Activated naive CD4-positive, alpha-beta T cell treated with anti-CD3 and anti-CD28 coated beads, Interleukin-2, amount 50 U/mL, for 72 hours (primary cell): ENCODE data around the gene UCP3. TPM values are rescaled to one million over a fixed set of nuclear protein-coding genes. Genes with fewer than 3 reads are reported as not detected.

Experiments
- ATAC-seq, 2 donors: fragments of 150-1000 bp; cut with Tn5 transposase; 2 replicates each; pipeline ENCODE4 v1.10.0; 2021; ENCODE audit warnings: mild to moderate bottlenecking in 2 of 2, moderate library complexity in 2 of 2
- DNase-seq, 2 donors: peaks; one replicate each; pipeline ENCODE4 v3.0.0; 2021 to 2022; ENCODE audit warnings: low spot score in 2 of 2
- H3K27ac Mint-ChIP-seq, 2 donors: one replicate each; pipeline ENCODE4 v1.8.0; 2022; ENCODE audit warnings: mild to moderate bottlenecking in 2 of 2, mixed read lengths in 2 of 2
- H3K36me3 Mint-ChIP-seq, 2 donors: one replicate each; pipeline ENCODE4 v1.8.0; 2022; ENCODE audit warnings: mixed read lengths in 2 of 2
- H3K9me3 Mint-ChIP-seq, 2 donors: one replicate each; pipeline ENCODE4 v1.8.0; 2022; ENCODE audit warnings: mixed read lengths in 2 of 2
- total RNA-seq, 2 donors: library from RNA; stranded (reverse); gene quantifications; one replicate each; pipeline ENCODE4 v1.2.3, GENCODE V29; 2022

UCP3 gene
- total RNA-seq, 2 donors from 2014 or later, result 1.5 to 2.7 TPM

DNA sequence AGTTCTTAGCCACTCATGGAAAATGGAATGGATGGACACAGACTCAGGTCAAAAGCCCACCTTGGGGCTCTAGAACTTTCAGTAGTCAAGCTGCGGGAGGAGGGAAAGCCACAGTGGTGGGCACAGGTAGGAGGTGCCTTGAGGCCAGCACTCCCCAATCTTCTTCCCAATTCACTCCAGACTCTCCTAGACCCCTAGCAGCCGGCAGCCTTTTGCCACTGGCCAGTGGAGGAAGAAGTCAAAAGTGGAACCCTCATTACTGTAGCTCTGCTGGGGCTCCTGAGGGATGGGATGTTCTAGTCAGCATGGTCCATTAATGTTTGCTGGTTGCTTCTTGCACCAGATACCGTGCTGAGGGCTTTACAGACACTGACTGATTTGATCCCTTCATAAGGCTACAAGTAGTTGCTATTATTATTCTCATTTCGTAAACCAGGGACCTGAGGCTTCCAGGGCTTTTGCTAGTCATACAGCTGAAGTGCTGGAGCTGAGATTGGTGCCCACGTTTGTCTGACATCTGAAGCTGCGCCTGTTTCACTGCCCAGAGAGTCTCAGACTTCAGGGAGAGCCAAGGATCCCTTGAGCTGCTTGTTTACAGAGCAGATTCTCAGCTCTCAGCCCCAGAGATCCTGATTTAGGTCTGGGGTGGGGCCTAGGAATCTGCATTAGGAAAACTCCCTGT is 1.1 kb downstream of the UCP3 start:
- ATAC-seq (no peak), DNase-seq (no peak)
- H3K36me3 Mint-ChIP-seq, result peaks cover 5 to 9% of the 10 kb centered on the region in 2 donors
- peaks cover 0 to 4% of the 10 kb centered on the region in 2 donors for H3K9me3 Mint-ChIP-seq
- peak overlapping the region; percentile 25 to 78 for H3K27ac Mint-ChIP-seq

DNA sequence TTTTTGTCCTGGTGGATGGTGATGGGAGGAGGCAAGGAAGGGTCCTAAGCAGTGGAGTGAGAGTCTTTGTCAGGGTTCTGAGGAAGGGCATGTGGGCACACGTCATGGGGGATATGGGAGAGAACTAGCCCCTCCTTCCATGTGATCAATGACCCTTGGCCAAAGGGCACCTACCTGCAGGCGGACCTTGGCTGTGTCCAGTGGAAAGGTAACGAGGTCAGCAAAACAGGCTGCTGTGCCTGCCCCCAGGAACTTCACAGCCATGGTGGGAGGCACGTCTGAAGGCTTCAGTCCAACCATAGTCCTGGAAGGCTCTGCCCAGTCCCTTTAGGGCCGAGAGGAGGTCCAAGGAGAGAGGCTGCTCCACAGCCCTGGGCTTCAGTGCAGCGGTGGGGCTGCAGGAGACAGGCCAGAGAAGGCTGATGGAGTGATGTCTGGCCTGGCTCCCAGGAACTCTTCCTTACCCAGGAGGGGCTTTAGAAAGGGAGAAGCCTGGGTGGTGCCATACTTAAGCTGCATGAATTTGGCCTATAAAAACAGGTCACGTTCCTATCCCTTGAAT is 2.1 kb downstream of the UCP3 start:
- Mint-ChIP-seq H3K27ac (peak overlapping the region; percentile 58 to 71), H3K9me3 (peaks cover 0 to 3% of the 10 kb centered on the region in 2 donors), H3K36me3 (peaks cover 9 to 13% of the 10 kb centered on the region in 2 donors)
- DNase-seq, result no peak
- ATAC-seq, result no peak

DNA sequence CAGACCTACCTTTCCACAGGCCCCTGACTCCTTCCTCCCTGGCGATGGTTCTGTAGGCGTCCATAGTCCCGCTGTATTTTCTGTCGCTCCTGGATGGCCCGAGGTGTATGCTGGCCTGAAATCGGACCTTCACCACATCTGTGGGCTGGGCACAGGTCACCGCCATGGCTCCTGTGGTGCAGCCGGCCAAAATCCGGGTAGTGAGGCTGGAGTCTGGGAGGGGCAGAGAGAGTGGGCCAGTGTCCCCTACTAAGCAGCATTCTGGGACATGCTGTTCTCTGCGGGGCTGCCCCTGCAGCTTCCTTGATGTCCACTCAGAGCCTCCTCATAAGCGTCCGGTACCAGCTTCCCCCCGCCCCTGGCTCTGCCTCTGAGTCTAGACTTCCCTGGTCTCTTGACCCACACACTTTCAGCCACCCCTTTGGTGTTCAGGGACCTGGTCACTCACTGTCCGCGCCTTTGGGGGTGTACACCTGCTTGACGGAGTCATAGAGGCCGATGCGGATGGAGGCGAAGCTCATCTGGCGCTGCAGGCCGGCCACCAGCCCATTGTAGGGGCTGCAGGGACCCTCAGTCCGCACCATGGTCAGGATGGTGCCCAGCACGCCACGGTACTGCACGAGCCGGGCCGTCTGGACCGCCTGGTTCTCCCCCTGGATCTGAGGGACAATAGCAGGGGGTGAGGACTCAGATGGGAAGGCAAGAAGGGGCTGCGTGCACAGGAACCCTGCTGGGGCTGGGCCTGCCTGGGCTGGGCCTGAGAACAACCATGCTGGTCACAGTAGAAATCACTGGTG is 3.0 kb downstream of the UCP3 start:
- ATAC-seq, result no peak
- H3K36me3 Mint-ChIP-seq, result peaks cover 8 to 13% of the 10 kb centered on the region in 2 donors
- DNase-seq, result no peak
- H3K9me3 Mint-ChIP-seq, result no peaks in the 10 kb centered on the region
- peak overlapping the region; percentile 6 to 71 for H3K27ac Mint-ChIP-seq

DNA sequence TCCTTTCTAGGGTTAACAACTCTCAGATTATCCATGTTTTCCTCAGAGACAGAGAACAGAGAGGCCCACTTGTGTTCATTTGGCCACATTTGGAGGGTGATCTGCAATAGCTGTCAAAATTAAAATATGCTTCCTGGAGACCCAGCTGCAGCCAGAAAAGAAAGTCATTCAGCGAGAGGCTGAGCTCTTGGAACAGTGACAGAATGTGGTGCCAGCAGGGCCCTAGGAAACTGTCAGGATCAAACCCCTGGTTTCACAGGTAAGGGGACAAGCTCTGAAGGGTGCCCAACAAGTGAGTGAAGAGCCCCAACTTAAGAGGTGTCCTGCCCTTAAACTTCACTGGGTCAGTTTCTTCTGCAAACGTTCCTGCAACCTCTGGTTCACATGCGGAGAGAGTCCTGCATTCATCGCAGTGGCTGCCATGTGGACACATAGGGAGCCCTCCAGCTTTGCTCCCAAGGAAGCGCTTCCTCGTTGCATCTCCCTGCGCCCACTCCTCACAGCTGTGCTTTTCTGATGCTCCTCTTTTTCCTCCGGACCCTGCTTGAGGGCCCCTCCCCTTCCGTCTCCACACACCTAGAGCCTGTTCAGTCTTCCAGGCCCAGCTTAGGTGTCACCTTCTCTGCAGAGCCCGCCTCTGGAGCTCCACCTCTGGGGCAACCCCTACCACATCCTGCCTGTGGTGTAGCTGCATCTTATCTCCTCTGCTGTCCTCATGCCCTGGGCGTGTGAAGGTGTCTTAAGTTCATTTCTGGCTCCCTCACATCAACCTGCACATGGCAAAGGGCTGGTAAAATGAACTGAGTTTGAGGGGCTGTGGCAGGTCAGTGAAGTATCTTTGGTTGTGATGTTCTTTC is 3.9 kb downstream of the UCP3 start:
- Mint-ChIP-seq H3K36me3 (peaks cover 0 to 13% of the 10 kb centered on the region in 2 donors), H3K27ac (peak overlapping the region; percentile 71 to 93), H3K9me3 (no peaks in the 10 kb centered on the region)
- DNase-seq (peak; percentile 75 to 82), ATAC-seq (peak; percentile 98 to 100)

DNA sequence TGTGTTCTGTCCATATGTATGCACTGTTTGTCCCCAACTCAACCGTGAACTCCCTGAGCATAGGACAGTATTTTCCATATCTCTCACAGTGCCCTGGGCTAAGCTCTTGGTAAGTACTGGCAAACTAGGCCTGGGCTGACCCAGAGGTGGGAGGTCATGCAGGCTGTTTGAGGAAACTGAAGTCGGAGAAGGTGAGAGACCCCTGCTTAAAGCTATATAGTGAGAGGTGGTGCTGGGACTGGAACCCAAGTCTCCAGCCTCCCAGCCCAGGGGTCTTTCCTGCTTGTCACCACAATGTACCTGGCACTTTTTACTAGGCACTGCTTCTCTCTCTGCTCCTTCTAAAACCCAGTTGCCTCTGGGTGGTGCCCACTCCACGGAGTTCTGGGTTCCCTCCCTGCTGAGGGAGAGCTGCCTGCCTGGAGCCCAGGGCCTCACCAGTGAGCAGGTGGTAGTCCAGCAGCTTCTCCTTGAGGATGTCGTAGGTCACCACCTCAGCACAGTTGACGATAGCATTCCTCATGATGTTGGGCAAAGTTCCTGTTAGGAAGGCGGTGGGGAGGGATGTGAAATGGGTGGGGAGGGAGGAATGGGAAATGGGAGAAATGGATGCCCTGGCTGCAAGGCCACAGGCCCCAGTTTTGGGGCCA is 4.7 kb downstream of the UCP3 start:
- no peak for DNase-seq
- Mint-ChIP-seq H3K27ac (peak overlapping the region; percentile 71 to 80), H3K9me3 (no peaks in the 10 kb centered on the region), H3K36me3 (peaks cover 0 to 13% of the 10 kb centered on the region in 2 donors)
- no peak for ATAC-seq

DNA sequence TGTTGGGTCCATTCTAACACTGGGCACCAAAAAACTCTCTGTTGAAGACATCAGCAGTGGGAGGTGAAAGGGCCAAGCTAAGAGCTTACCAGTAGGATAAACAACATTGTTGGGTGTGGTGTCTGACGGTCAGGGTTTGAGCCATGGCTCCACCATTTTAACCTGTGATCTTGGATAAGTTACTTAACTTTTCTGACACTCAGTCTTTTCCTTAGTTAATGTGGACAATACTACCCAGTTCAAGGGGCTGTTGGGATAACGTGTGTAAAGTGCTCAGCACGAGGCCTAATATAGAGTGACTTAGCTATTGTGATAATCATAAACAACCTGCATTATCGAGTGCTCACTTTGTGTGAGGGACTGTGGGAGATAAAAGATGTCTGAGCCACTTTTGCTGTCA is 6.1 kb downstream of the UCP3 start:
- DNase-seq (no peak), ATAC-seq (no peak)
- H3K27ac Mint-ChIP-seq, result peak overlapping the region in 1 of 2 donors; percentile 72
- H3K36me3 Mint-ChIP-seq, result peaks cover 0 to 13% of the 10 kb centered on the region in 2 donors
- H3K9me3 Mint-ChIP-seq, result no peaks in the 10 kb centered on the region

DNA sequence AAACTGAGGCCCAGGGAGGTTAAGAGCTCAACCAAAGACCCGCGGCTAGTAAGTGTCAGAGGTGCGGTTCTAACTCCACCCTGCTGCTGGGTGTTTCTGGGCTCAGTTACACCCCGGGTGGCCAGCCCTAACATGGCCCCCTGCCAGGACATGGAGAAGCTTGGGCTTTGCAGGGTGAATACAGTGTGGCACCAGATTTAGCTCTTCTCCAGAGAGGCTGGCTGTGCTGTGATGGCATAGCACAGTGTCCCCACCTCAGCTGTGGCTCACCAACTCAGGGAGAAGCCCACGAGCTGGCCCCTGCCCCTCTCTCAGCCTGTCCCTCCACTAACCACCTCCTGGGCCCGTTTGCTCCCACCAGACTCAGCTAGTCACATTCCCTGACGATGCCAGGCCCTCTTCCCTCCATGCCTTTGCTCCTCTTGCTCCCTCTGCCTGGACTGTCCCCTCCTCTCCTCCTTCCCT is 7.0 kb downstream of the UCP3 start:
- DNase-seq, result no peak
- H3K9me3 Mint-ChIP-seq, result no peaks in the 10 kb centered on the region
- ATAC-seq, result no peak
- peaks cover 0 to 13% of the 10 kb centered on the region in 2 donors for H3K36me3 Mint-ChIP-seq
- peak overlapping the region in 1 of 2 donors; percentile 72 for H3K27ac Mint-ChIP-seq

DNA sequence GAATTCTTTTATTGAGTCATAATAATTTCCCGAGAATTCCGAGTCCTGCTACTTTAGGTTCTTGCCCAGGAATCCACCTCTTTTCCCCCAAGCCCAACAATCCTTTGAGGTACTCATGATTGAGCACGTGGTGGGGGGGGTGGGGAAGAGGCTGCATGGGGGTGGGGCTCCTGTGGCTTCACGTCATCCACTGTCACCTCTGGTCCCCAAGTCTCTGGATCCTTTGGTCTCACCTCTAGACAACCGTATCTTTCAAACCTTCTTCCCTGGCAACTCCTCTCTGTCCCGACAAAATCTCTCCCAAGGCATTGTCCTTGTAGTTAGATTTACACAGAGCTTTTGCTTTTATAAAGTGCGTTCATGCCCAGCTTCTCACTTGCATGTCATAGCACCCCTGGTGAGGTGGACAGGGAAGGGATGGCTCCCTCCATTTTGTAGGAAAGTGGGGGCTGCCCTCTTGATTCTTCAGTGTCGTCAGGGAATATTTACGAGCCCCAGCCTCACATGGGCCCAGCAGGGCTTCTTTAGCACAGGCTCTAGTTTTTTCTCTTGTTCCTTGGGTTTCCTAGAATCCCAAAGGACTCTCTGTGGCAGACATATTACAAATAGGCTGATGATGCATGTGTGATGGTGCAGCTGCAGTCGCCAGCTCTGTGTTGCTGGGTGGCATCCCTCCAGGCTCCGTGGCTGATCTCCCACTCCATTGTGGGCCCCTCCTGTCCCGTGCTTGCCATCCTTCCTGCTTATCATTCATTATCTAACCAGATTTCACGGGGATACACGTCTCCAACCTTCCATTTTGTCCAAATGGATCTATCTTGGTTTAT is 8.4 kb downstream of the UCP3 start:
- DNase-seq (no peak), ATAC-seq (no peak)
- Mint-ChIP-seq H3K27ac (peak overlapping the region; percentile 40 to 52), H3K36me3 (peaks cover 0 to 13% of the 10 kb centered on the region in 2 donors), H3K9me3 (no peaks in the 10 kb centered on the region)

DNA sequence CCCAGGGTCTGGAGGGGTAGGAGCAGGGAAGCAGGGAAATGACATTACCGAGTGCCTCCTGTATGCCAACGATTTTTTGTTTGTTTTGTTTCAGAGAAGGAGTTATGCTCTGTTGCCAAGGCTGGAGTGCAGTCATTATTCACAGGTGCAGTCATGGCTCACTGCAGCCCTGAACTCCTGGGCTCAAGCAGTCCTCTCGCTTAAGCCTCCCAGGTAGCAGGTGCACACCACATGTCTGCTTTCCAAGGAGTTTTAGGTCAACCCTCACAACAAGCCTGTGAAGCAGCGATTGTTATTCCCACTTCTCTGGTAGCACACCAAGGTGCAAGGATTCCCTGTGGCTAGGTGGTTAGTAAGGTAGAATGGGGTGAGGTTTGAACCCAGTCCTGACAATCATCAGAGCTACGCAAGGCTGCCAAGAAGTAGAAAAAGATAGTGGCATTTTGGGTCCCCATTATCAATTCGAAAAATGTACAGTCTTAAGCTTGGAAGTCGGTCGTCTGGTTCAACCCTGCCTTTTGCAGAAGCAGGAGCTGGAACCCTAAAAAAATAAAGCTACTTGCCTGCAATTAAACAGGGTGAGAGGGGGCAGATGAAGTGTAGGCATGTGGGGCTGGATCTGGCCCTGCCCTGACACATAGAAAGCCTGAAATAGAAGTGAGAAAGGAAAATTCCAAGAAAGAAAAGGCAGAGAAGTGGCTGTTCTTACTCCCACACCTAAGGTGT is 9.1 kb downstream of the UCP3 start:
- peak overlapping the region in 1 of 2 donors; percentile 40 for H3K27ac Mint-ChIP-seq
- peaks cover 0 to 13% of the 10 kb centered on the region in 2 donors for H3K36me3 Mint-ChIP-seq
- no peaks in the 10 kb centered on the region for H3K9me3 Mint-ChIP-seq
- DNase-seq (peak in 1 of 2 donors; percentile 20), ATAC-seq (no peak)

DNA sequence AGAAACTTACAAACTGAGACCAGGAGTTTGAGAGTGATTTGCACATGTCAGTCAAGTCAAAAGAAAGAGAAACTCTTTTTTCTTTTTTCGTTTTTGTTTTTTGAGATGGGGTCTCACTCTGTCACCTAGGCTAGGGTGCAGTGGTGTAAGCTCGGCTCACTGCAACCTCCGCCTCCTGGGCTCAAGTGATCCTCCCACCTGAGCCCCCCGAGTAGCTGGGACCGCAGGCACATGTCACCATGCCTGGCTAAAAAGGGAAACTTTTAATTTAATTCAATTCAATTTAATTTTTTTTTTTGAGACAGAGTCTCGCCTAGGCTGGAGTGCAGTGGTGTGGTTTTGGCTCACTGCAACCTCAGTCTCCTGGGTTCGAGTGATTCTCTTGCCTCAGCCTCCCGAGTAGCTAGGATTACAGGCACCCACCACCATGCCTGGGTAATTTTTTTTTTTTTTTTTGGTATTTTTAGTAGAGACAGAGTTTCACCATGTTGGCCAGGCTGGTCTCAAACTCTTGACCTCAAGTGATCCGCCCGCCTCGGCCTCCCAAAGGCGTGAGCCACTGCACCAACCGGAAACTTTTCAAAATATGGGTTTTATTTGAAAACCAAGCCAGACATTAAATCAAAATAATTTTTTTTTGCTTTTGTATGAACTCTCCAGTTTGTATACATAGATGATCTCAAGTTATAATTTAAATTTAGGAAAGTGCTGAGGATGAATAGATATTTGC is 9.9 kb downstream of the UCP3 start:
- Mint-ChIP-seq H3K27ac (peak overlapping the region in 1 of 2 donors; percentile 99), H3K9me3 (no peaks in the 10 kb centered on the region), H3K36me3 (peaks cover 0 to 13% of the 10 kb centered on the region in 2 donors)
- no peak for DNase-seq
- no peak for ATAC-seq

DNA sequence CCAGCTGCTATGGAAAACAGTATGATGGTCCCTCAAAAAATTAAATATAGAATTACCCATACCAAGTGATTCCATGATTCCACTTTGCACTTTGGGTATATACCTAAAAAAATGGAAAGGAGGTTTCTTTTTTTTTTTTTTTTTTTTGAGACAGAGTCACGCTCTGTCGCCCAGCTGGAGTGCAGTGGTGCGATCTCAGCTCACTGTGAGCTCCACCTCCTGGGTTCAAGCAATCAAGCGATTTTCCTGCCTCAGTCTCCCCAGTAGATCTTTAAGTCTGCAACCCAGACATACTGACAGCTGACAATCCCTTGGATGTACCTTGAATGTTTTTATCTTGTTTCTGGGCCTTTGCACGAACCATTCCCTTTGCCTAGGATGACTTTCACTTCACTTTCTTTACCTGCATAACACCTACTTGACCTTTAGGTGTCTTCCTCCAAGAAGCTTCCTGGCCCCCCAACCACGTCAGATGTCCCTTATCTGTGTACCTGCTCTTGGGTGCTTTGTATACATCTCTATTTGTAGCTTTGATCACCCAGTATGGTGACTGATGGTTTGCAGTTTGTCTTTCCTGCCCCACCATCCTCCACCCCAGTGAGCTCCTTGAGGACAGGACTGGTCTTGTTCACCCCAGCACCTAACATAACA is 11.6 kb downstream of the UCP3 start:
- ATAC-seq (no peak), DNase-seq (no peak)
- Mint-ChIP-seq H3K27ac (peak overlapping the region; percentile 62 to 99), H3K9me3 (no peaks in the 10 kb centered on the region), H3K36me3 (peaks cover 0 to 2% of the 10 kb centered on the region in 2 donors)

DNA sequence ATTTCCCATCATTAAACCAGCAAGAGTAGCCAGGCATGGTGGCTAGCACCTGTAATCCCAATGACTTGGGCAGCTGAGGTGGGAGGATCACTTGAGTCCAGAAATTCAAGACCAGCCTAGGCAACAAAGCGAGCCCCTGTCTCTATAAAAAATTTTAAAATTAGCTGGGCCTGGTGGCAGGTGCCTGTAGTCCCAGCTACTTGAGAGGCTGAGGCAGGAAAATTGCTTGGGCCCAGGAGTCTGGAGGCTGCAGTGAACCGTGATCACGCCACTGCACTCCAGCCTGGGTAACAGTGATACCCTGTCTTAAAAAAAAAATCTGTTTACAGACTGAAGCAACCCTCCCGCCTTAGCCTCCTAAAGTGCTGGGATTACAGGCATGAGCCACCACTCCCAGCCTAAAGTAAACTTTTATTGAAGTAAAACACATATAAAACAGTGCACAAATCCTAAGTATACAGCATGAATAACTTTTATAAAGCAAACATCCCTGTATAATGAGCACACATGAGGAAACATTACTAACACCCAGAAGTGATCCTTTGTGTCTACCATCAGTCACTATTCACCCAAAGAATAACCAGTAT is 12.6 kb downstream of the UCP3 start:
- Mint-ChIP-seq H3K9me3 (no peaks in the 10 kb centered on the region), H3K27ac (peak overlapping the region; percentile 94 to 99), H3K36me3 (no peaks in the 10 kb centered on the region)
- ATAC-seq (peak in 1 of 2 donors; percentile 2), DNase-seq (no peak)

DNA sequence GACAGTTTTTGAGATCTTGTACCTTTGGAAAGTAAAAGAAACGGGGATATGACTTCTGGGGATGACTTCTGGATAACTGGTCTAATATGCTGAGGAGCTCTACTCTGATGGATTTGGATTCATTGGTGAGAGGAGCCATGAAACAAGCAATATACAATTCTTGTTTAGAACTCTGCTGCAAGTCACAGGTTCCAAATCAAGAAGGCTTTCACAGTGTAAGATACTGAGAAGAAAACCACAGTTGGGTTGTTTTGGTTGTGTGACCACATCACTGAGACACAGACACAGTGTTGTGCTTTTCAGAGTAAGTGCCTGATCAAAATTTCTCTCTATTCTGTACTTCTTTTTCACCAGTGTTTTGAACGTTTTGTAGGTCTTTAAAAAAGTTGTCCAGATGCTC is 13.2 kb downstream of the UCP3 start:
- DNase-seq, result no peak
- peak; percentile 78 to 86 for ATAC-seq
- peak overlapping the region; percentile 94 to 99 for H3K27ac Mint-ChIP-seq
- H3K36me3 Mint-ChIP-seq, result no peaks in the 10 kb centered on the region
- H3K9me3 Mint-ChIP-seq, result no peaks in the 10 kb centered on the region
